PC-9 (cell line): Measurements from ENCODE around the gene NAGS.

Experiments
- CTCF ChIP-seq: fragments of 200-600 bp; sonication (generic); conservative IDR thresholded peaks from 2 replicates; pipeline ENCODE4 v1.6.1; 2017; ENCODE audit warnings: mixed run types, antibody characterized with exemption, mild to moderate bottlenecking, moderate library complexity
- EZH2 ChIP-seq: fragments of 200-600 bp; sonication (generic); IDR thresholded peaks from 2 replicates; pipeline ENCODE4 v1.8.0; 2017; ENCODE audit warnings: antibody characterized with exemption, low read depth

DNA sequence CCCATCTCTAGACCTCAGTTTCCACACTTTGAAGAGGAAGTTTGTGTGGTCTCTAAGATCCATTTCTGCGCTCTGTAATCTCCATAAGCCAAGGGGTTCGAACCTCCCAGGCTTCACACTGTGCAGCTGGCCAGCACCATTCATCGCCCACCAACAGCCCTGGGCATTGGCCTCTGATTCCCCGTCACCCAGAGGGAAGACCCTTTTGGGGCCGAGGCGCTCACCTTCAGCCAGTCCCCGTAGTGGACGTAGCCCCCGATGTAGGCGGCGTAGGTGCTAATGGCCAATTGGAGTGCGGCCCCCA, 9.7 kb downstream of the NAGS start:
- TF ChIP-seq EZH2 (no peak), CTCF (no peak)
